NCI-H1105 treated with DMSO at 0.1 percent for 48 hours (cell line): Measurements from ENCODE around the gene PCDHB13.
"Not testable (repeated sequence)": the region's sequence is repeated elsewhere in the genome, so short reads cannot be mapped to it uniquely, and the experiment has no call there.

Experiments used
- DNase-seq: peaks from one replicate; lab custom pipeline; 2025; lab: John Stamatoyannopoulos, UW

PCDHB13 gene

GRCh38 chr5:141201646-141202045 lies 12.1 kb upstream of the PCDHB13 start:
- DNase-seq = not testable (repeated sequence)

- DNase-seq = no peak
Measured at GRCh38 chr5:141208478-141208877, 5.2 kb upstream of the PCDHB13 start, which contains the start of gene PCDHB12. TSS of gene PCDHB12 (plus strand) at chr5:141208719. CDS start at chr5:141208908, 189 bp downstream.

GRCh38 chr5:141210281-141210680 lies 3.4 kb upstream of the PCDHB13 start:
- DNase-seq = not testable (repeated sequence)

- DNase-seq = not testable (repeated sequence)
Measured at GRCh38 chr5:141210849-141211248, 2.9 kb upstream of the PCDHB13 start.

- DNase-seq = not testable (repeated sequence)
Measured at GRCh38 chr5:141214583-141214982, 864 bp downstream of the PCDHB13 start.

GRCh38 chr5:141215504-141215903 lies 1.8 kb downstream of the PCDHB13 start:
- DNase-seq = not testable (repeated sequence)

GRCh38 chr5:141216035-141216434 lies 2.3 kb downstream of the PCDHB13 start:
- DNase-seq = not testable (repeated sequence)

- DNase-seq = peak; percentile 58
Measured at GRCh38 chr5:141223112-141223783, 9.5 kb downstream of the PCDHB13 start, which contains the start of gene PCDHB14. TSS of gene PCDHB14 (plus strand) at chr5:141223343. CDS start at chr5:141223506, 163 bp downstream.

GRCh38 chr5:141224844-141225243 lies 11.1 kb downstream of the PCDHB13 start:
- DNase-seq = not testable (repeated sequence)

GRCh38 chr5:141225421-141225820 lies 11.7 kb downstream of the PCDHB13 start:
- DNase-seq = not testable (repeated sequence)

GRCh38 chr5:141234109-141234667 lies 20.5 kb downstream of the PCDHB13 start:
- no peak for DNase-seq

- not testable (repeated sequence) for DNase-seq
Measured at GRCh38 chr5:141235922-141236321, 22.2 kb downstream of the PCDHB13 start.

- no peak for DNase-seq
Measured at GRCh38 chr5:141236516-141237313, 23.0 kb downstream of the PCDHB13 start.

- no peak for DNase-seq
Measured at GRCh38 chr5:141241496-141241895, 27.8 kb downstream of the PCDHB13 start.

GRCh38 chr5:141245250-141245717 lies 31.6 kb downstream of the PCDHB13 start, which contains the start of gene PCDHB15:
TSS of gene PCDHB15 (plus strand) at chr5:141245395. CDS start at chr5:141245579, 184 bp downstream.
- DNase-seq = no peak

GRCh38 chr5:141246971-141247370 lies 33.3 kb downstream of the PCDHB13 start:
- not testable (repeated sequence) for DNase-seq

GRCh38 chr5:141247434-141247833 lies 33.7 kb downstream of the PCDHB13 start:
- not testable (repeated sequence) for DNase-seq

GRCh38 chr5:141250576-141250975 lies 36.9 kb downstream of the PCDHB13 start:
- DNase-seq = no peak

GRCh38 chr5:141258464-141258863 lies 44.7 kb downstream of the PCDHB13 start:
- no peak for DNase-seq

GRCh38 chr5:141258948-141259347 lies 45.2 kb downstream of the PCDHB13 start:
- no peak for DNase-seq

GRCh38 chr5:141260458-141261237 lies 46.9 kb downstream of the PCDHB13 start:
- peak; percentile 0 for DNase-seq

- DNase-seq = no peak
Measured at GRCh38 chr5:141261238-141261546, 47.5 kb downstream of the PCDHB13 start.
